Mesendoderm (in vitro differentiated cells): ENCODE measurements around the gene GPNMB.

ENCODE experiments used
- DNase-seq: peaks from one replicate; pipeline ENCODE4 v3.0.0; 2013
- H2AK5ac ChIP-seq: 2 replicates; pipeline ENCODE4 v1.6.1; 2013; ENCODE audit warnings: low read length, inconsistent platforms
- H2BK120ac ChIP-seq: 2 replicates; pipeline ENCODE4 v1.6.1; 2013; ENCODE audit warnings: low read depth, mild to moderate bottlenecking, low read length, moderate library complexity, mixed read lengths
- H2BK15ac ChIP-seq: replicated peaks from 2 replicates; pipeline ENCODE4 v1.6.1; 2013; ENCODE audit warnings: low read depth, mild to moderate bottlenecking, moderate library complexity
- H2BK5ac ChIP-seq: 2 replicates; pipeline ENCODE4 v1.6.1; 2013; ENCODE audit warnings: low read length, inconsistent platforms
- H3K18ac ChIP-seq: 2 replicates; pipeline ENCODE4 v1.6.1; 2013; ENCODE audit warnings: mild to moderate bottlenecking, low read length, mixed read lengths
- H3K23ac ChIP-seq: one replicate; pipeline ENCODE4 v1.6.1; 2013; ENCODE audit warnings: low read length
- H3K27ac ChIP-seq: 2 replicates; pipeline ENCODE4 v1.5.1; 2013; ENCODE audit warnings: low read depth, mild to moderate bottlenecking, inconsistent platforms, low read length, moderate library complexity
- H3K27me3 ChIP-seq: 2 replicates; pipeline ENCODE4 v1.6.1; 2013; ENCODE audit warnings: low read length, control low read depth, mild to moderate bottlenecking, inconsistent platforms; ENCODE audit not compliant: insufficient read depth, poor library complexity
- H3K36me3 ChIP-seq: 2 replicates; pipeline ENCODE4 v1.6.1; 2013; ENCODE audit warnings: low read length, inconsistent platforms; ENCODE audit not compliant: control insufficient read depth, insufficient read depth
- H3K4ac ChIP-seq: one replicate; pipeline ENCODE4 v1.6.1; 2013; ENCODE audit warnings: low read depth, mild to moderate bottlenecking, low read length, moderate library complexity
- H3K4me1 ChIP-seq: 2 replicates; pipeline ENCODE4 v1.6.1; 2013; ENCODE audit warnings: low read depth, low read length, inconsistent platforms; ENCODE audit not compliant: control insufficient read depth
- H3K4me2 ChIP-seq: 2 replicates; pipeline ENCODE4 v1.6.1; 2013; ENCODE audit warnings: low read length
- H3K4me3 ChIP-seq: 2 replicates; pipeline ENCODE4 v1.5.1; 2013; ENCODE audit warnings: mild to moderate bottlenecking, low read length
- H3K56ac ChIP-seq: one replicate; pipeline ENCODE4 v1.6.1; 2013; ENCODE audit warnings: low read length
- H3K79me1 ChIP-seq: 2 replicates; pipeline ENCODE4 v1.6.1; 2013; ENCODE audit warnings: low read length, inconsistent platforms
- H3K79me2 ChIP-seq: 2 replicates; pipeline ENCODE4 v1.6.1; 2013; ENCODE audit warnings: mild to moderate bottlenecking, low read length; ENCODE audit not compliant: control insufficient read depth, insufficient read depth
- H3K9ac ChIP-seq: 2 replicates; pipeline ENCODE4 v1.6.1; 2013; ENCODE audit warnings: low read length, inconsistent platforms
- H4K5ac ChIP-seq: one replicate; pipeline ENCODE4 v1.6.1; 2013; ENCODE audit warnings: low read length
- H4K8ac ChIP-seq: one replicate; pipeline ENCODE4 v1.6.1; 2013; ENCODE audit warnings: low read depth, mild to moderate bottlenecking, control low read depth, low read length, moderate library complexity
- WGBS: extraction: QIAGEN DNeasy Blood & Tissue Kit; methylation state at CpG from one replicate; pipeline ENCODE4 v1.1.7; 2013; ENCODE audit warnings: low lambda C conversion rate, missing lambda C conversion rate; ENCODE audit not compliant: insufficient coverage; ENCODE audit errors: extremely low coverage; 5-methylcytosine and 5-hydroxymethylcytosine counted together

GPNMB gene

DNA sequence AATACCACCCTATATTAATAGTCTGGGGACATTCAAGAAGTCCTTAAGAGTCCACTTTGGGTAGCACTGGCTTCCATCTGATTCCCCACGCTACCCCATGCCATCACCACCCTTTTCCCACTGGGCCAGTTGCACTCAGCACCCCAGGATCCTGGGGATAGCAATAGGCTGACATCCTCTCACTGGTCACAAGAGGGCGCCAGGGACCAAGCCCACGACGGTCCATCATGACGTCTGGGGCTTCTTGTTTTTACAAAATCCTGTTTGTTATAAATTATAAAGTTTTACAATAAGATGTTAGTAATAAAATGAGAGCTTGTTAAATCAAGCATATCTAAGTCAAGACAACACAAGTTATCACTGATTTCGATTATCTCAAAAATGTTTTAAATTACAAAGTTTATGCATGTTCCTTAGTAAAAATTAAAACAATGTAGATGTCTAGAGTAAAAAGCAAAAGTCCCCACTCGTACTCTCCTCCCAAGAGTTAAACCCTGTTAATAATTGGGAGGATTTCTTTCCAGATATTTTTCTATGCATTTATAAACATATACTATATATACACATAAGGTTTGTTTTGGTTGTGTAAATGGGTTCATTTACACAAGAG lies 15.4 kb downstream of the GPNMB start:
- H2BK5ac ChIP-seq: no peak overlapping the region
- H3K9ac ChIP-seq: no peak overlapping the region
- H3K27ac ChIP-seq: no peak overlapping the region
- no peaks in the 10 kb centered on the region for H3K79me1 ChIP-seq
- H3K56ac ChIP-seq: no peak overlapping the region
- H2BK120ac ChIP-seq: no peak overlapping the region
- no peaks in the 10 kb centered on the region for H3K27me3 ChIP-seq
- no CpG with 5 or more reads among the region's 7 CpGs for WGBS
- H3K36me3 ChIP-seq: no peaks in the 10 kb centered on the region
- H3K4me3 ChIP-seq: no peak overlapping the region
- no peak overlapping the region for H3K4me2 ChIP-seq
- no peak overlapping the region for H4K8ac ChIP-seq
- H2BK15ac ChIP-seq: no peak overlapping the region
- H3K4me1 ChIP-seq: no peaks in the 10 kb centered on the region
- no peak overlapping the region for H3K23ac ChIP-seq
- no peak overlapping the region for H2AK5ac ChIP-seq
- peak; percentile 72 for DNase-seq
- no peak overlapping the region for H4K5ac ChIP-seq
- H3K4ac ChIP-seq: no peak overlapping the region
- no peaks in the 10 kb centered on the region for H3K79me2 ChIP-seq
- H3K18ac ChIP-seq: no peak overlapping the region

DNA sequence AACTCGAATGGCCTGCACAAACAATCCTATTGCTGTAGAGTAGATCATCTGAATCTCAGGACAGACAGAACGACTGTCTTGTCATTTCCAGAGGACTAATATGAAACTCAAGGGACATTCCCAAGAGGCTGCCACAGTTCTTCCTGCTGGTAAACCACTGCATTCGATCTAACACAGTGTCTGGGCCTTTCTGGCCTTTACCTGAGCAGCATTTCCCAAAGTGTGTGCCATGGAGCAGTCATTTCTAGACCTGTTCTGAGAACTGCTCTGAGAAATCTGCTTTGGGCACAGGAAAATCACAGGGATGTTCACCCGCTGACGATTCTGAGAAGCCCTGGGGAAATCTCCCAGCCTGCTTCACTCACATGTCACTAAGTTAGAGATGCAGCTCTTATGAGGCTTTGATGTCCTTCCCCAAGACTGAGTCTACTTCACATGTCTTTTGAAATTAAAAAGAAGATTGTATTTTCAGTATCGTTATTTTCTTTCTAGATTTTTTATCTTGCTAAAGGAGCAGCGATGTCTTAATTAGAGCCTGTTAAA lies 18.4 kb downstream of the GPNMB start:
- Histone ChIP-seq H3K79me2 (no peaks in the 10 kb centered on the region), H2BK5ac (no peak overlapping the region), H3K18ac (no peak overlapping the region), H3K56ac (no peak overlapping the region), H3K4me1 (no peaks in the 10 kb centered on the region), H2BK120ac (no peak overlapping the region), H3K36me3 (no peaks in the 10 kb centered on the region), H3K4me3 (no peak overlapping the region), H4K8ac (no peak overlapping the region), H3K4me2 (no peak overlapping the region), H3K4ac (no peak overlapping the region), H2AK5ac (no peak overlapping the region), H3K23ac (no peak overlapping the region), H3K9ac (no peak overlapping the region), H3K79me1 (no peaks in the 10 kb centered on the region), H4K5ac (no peak overlapping the region), H3K27me3 (no peaks in the 10 kb centered on the region), H3K27ac (no peak overlapping the region), H2BK15ac (no peak overlapping the region)
- no peak for DNase-seq
- WGBS: no CpG with 5 or more reads among the region's 7 CpGs

GRCh38 chr7:23266918-23267317 lies 20.3 kb downstream of the GPNMB start:
- no peak overlapping the region for H3K4ac ChIP-seq
- no peaks in the 10 kb centered on the region for H3K36me3 ChIP-seq
- H2BK15ac ChIP-seq: no peak overlapping the region
- DNase-seq: no peak
- H4K8ac ChIP-seq: no peak overlapping the region
- H3K56ac ChIP-seq: no peak overlapping the region
- H3K4me1 ChIP-seq: no peaks in the 10 kb centered on the region
- H3K4me2 ChIP-seq: no peak overlapping the region
- no peaks in the 10 kb centered on the region for H3K27me3 ChIP-seq
- H2BK120ac ChIP-seq: no peak overlapping the region
- no peak overlapping the region for H3K23ac ChIP-seq
- no peak overlapping the region for H2AK5ac ChIP-seq
- H2BK5ac ChIP-seq: no peak overlapping the region
- H3K9ac ChIP-seq: no peak overlapping the region
- H3K27ac ChIP-seq: no peak overlapping the region
- no peak overlapping the region for H4K5ac ChIP-seq
- no peak overlapping the region for H3K4me3 ChIP-seq
- H3K79me2 ChIP-seq: no peaks in the 10 kb centered on the region
- no CpG with 5 or more reads among the region's 2 CpGs for WGBS
- H3K18ac ChIP-seq: no peak overlapping the region
- no peaks in the 10 kb centered on the region for H3K79me1 ChIP-seq

GRCh38 chr7:23267357-23267756 lies 20.8 kb downstream of the GPNMB start:
- no peak overlapping the region for H2BK15ac ChIP-seq
- no peak overlapping the region for H3K9ac ChIP-seq
- no peaks in the 10 kb centered on the region for H3K4me1 ChIP-seq
- H3K4me2 ChIP-seq: no peak overlapping the region
- H3K79me1 ChIP-seq: no peaks in the 10 kb centered on the region
- no peak overlapping the region for H3K4ac ChIP-seq
- no peak overlapping the region for H3K23ac ChIP-seq
- H4K8ac ChIP-seq: no peak overlapping the region
- no peaks in the 10 kb centered on the region for H3K36me3 ChIP-seq
- H3K27me3 ChIP-seq: no peaks in the 10 kb centered on the region
- H3K79me2 ChIP-seq: no peaks in the 10 kb centered on the region
- no peak overlapping the region for H3K18ac ChIP-seq
- H3K27ac ChIP-seq: no peak overlapping the region
- H2BK5ac ChIP-seq: no peak overlapping the region
- no peak for DNase-seq
- no CpG with 5 or more reads among the region's 2 CpGs for WGBS
- no peak overlapping the region for H3K4me3 ChIP-seq
- H2BK120ac ChIP-seq: no peak overlapping the region
- no peak overlapping the region for H2AK5ac ChIP-seq
- no peak overlapping the region for H3K56ac ChIP-seq
- no peak overlapping the region for H4K5ac ChIP-seq

DNA sequence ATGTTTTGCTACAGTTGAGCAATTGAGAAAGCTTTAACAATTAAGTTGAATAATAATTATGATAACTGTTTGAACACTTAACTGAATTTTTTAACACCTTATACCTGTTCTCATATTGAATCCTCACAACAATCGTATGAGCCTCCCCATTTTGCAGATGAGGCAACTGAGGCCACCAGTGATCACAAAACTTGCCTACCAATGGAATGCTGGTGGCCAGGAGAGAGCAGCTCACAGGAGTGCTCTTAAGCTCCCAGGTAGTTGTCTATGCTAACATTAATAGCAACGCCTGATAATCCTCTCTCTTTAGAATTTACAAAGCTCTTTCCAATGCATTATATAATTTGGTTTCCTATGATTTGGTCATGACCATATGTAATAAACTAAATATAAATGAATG lies 21.6 kb downstream of the GPNMB start:
- Histone ChIP-seq H2BK5ac (no peak overlapping the region), H3K79me1 (no peaks in the 10 kb centered on the region), H3K4me2 (no peak overlapping the region), H3K4me3 (no peak overlapping the region), H2BK120ac (no peak overlapping the region), H3K23ac (no peak overlapping the region), H3K4me1 (no peaks in the 10 kb centered on the region), H3K18ac (no peak overlapping the region), H2AK5ac (no peak overlapping the region), H3K56ac (no peak overlapping the region), H3K27ac (no peak overlapping the region), H4K5ac (no peak overlapping the region), H3K27me3 (no peaks in the 10 kb centered on the region), H2BK15ac (no peak overlapping the region), H3K79me2 (no peaks in the 10 kb centered on the region), H3K36me3 (no peaks in the 10 kb centered on the region), H4K8ac (no peak overlapping the region), H3K4ac (no peak overlapping the region), H3K9ac (no peak overlapping the region)
- WGBS: no CpG with 5 or more reads among the region's 2 CpGs
- no peak for DNase-seq

DNA sequence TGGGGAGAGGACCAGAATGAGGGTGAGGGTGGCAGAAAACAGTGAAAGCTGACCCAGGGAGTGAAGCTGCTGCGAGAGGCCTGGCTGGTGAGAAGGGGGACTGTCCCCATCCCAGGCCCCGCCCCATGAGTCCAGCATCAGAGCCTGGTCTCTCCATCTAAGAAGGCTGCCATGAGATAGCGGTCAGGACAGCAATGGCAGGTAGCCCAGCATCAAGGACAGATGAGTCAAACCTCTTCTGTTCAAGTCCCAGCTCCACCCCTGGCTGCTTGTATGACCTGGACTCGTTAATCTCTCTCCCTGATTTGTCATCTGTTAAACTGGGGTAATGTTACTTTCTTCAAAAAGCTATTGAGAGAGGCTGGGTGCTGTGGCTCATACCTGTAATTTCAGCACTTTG lies 22.2 kb downstream of the GPNMB start:
- no peaks in the 10 kb centered on the region for H3K4me1 ChIP-seq
- H3K79me2 ChIP-seq: no peaks in the 10 kb centered on the region
- DNase-seq: no peak
- H2BK15ac ChIP-seq: no peak overlapping the region
- WGBS: no CpG with 5 or more reads among the region's 4 CpGs
- no peak overlapping the region for H3K4me3 ChIP-seq
- no peaks in the 10 kb centered on the region for H3K27me3 ChIP-seq
- no peak overlapping the region for H3K27ac ChIP-seq
- no peak overlapping the region for H3K4ac ChIP-seq
- no peak overlapping the region for H4K8ac ChIP-seq
- no peak overlapping the region for H2AK5ac ChIP-seq
- H3K18ac ChIP-seq: no peak overlapping the region
- H3K56ac ChIP-seq: no peak overlapping the region
- no peak overlapping the region for H3K23ac ChIP-seq
- H2BK120ac ChIP-seq: no peak overlapping the region
- no peak overlapping the region for H3K9ac ChIP-seq
- no peaks in the 10 kb centered on the region for H3K79me1 ChIP-seq
- no peak overlapping the region for H2BK5ac ChIP-seq
- no peak overlapping the region for H4K5ac ChIP-seq
- H3K36me3 ChIP-seq: no peaks in the 10 kb centered on the region
- H3K4me2 ChIP-seq: no peak overlapping the region
